Body of pancreas (tissue), 4 donors: Measurements from ENCODE around the gene KCND3. TPM values are rescaled to one million over a fixed set of nuclear protein-coding genes. Genes with fewer than 3 reads are reported as not detected.

Source experiments
- ATAC-seq: fragments of 150-250 bp; one replicate; pipeline ENCODE4 v1.9.1; 2016
- DNase-seq, 4 donors: peaks; one replicate each; pipeline ENCODE4 v3.0.0-alpha.2; 2019
- H3K27ac ChIP-seq, 4 donors: fragments of 200-600 bp; sonication (generic); 1 replicate in 3 of 4; 2 replicates in 1 of 4; pipeline versions ENCODE4 v1.5.1 to v1.6.1; 2016 to 2019; ENCODE audit warnings: mild to moderate bottlenecking in 1 of 4, mixed read lengths in 1 of 4, moderate library complexity in 1 of 4
- H3K27me3 ChIP-seq, 2 donors: fragments of 200-600 bp; sonication (generic); one replicate each; pipeline ENCODE4 v1.6.0; 2016; ENCODE audit warnings: mild to moderate bottlenecking in 1 of 2
- H3K36me3 ChIP-seq, 2 donors: fragments of 200-600 bp; sonication (generic); replicated peaks in 1 of 2; 2 replicates each; pipeline ENCODE4 v1.5.1; 2016; ENCODE audit warnings: low read depth in 2 of 2; ENCODE audit not compliant: insufficient read depth in 1 of 2
- H3K4me1 ChIP-seq: fragments of 200-600 bp; sonication (generic); one replicate; pipeline ENCODE4 v1.6.0; 2016
- H3K4me3 ChIP-seq, 2 donors: fragments of 200-600 bp; sonication (generic); 1 replicate in 1 of 2; 2 replicates in 1 of 2; pipeline ENCODE4 v1.5.1; 2016 to 2019
- H3K9me3 ChIP-seq, 3 donors: fragments of 200-600 bp; sonication (generic); 1 replicate in 2 of 3; 2 replicates in 1 of 3; pipeline ENCODE4 v1.5.1; 2016
- POLR2A ChIP-seq, 3 donors: fragments of 450-650 bp; IDR thresholded peaks; one replicate each; pipeline ENCODE4 v1.6.1; 2016; ENCODE audit warnings: antibody characterized with exemption in 3 of 3, mild to moderate bottlenecking in 2 of 3
- WGBS, 2 donors: methylation state at CpG; one replicate each; pipeline ENCODE4 v1.1.5; 2017; 5-methylcytosine and 5-hydroxymethylcytosine counted together
- intact Hi-C: fragments of 100-400 bp; cut with DNase I; formaldehyde crosslinking; loops from one replicate; pipeline ENCODE4 v1.15.1; 2023
- total RNA-seq, 2 donors: library from RNA; depleted of rRNA; stranded (reverse); fragments of >200 nt; gene quantifications; one replicate each; pipeline ENCODE4 v1.1.0, GENCODE V29; 2016
- TF ChIP-seq, protein P1 (sequence below), 7 experiments: fragments of 450-650 bp in 4 of 7; fragments of 200-600 bp in 3 of 7; sonication (generic) in 3 of 7; IDR thresholded peaks; one replicate each; pipeline ENCODE4 v1.5.1; 2016 to 2019; ENCODE audit warnings: antibody characterized with exemption in 7 of 7

The KCND3 gene
- total RNA-seq, 2 donors from 2014 or later: 7.6 to 15.0 TPM

DNA sequence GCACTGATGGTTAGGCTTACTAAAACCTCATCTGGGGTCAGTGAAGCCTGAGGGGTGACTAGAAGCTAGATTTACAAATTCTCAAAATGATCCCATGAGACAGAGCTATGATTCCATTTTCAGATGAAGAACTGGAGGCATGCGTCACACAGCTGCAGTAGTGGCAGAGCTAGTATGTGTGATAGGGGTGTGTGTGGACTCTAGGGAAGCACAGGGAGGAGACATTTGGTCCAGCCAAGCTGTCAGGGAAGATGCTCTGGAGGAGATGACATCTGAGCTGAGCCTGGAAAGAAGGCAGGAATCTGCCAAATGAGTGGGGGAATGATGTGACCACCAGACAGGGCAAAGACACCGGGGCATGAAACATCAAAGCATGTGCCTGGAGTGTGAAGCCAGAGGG lies 12.0 kb upstream of the KCND3 start:
- no peak for ATAC-seq
- H3K9me3 ChIP-seq: no peaks in the 10 kb centered on the region
- no peaks in the 10 kb centered on the region for H3K36me3 ChIP-seq
- WGBS, 2 donors: 86 to 87% methylated on average over 2 of the region's 2 CpGs
- TF ChIP-seq, protein P1, sequence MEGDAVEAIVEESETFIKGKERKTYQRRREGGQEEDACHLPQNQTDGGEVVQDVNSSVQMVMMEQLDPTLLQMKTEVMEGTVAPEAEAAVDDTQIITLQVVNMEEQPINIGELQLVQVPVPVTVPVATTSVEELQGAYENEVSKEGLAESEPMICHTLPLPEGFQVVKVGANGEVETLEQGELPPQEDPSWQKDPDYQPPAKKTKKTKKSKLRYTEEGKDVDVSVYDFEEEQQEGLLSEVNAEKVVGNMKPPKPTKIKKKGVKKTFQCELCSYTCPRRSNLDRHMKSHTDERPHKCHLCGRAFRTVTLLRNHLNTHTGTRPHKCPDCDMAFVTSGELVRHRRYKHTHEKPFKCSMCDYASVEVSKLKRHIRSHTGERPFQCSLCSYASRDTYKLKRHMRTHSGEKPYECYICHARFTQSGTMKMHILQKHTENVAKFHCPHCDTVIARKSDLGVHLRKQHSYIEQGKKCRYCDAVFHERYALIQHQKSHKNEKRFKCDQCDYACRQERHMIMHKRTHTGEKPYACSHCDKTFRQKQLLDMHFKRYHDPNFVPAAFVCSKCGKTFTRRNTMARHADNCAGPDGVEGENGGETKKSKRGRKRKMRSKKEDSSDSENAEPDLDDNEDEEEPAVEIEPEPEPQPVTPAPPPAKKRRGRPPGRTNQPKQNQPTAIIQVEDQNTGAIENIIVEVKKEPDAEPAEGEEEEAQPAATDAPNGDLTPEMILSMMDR (IDR thresholded peaks at IDR 0.05): no peak
- DNase-seq: no peak
- intact Hi-C loops: no loop called here
- no peak overlapping the region for H3K27ac ChIP-seq
- H3K27me3 ChIP-seq: no peaks in the 10 kb centered on the region
- H3K4me3 ChIP-seq: no peak overlapping the region
- H3K4me1 ChIP-seq: no peaks in the 10 kb centered on the region

DNA sequence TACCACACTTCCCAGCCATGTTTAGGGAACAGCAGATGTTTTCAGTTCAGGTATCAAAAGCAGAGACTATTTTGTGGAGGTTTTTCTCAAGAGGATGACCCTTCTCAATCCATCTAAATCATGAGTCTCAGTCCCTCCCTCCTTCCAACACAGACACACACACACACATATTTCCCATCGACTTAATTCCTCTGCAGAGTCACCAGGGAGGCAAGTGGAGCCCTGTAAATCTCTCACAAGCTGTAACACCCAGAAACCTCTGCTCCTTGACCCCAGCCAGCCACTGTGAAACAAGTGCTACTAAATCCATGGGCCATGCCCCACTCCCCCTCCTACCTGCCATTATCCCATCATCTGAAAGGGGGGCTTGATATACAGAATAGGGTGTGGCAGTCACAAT lies 10.6 kb upstream of the KCND3 start:
- intact Hi-C loops: no loop called here
- no peak for TF ChIP-seq POLR2A (IDR thresholded peaks at IDR 0.05)
- TF ChIP-seq, protein P1 (IDR thresholded peaks at IDR 0.05): no peak
- no peak for ATAC-seq
- Histone ChIP-seq H3K4me3 (no peak overlapping the region), H3K27me3 (no peaks in the 10 kb centered on the region), H3K9me3 (no peaks in the 10 kb centered on the region), H3K4me1 (no peaks in the 10 kb centered on the region), H3K36me3 (no peaks in the 10 kb centered on the region), H3K27ac (no peak overlapping the region)
- 46 to 50% methylated on average over 1 of the region's 1 CpG for WGBS, 2 donors
- no peak for DNase-seq

DNA sequence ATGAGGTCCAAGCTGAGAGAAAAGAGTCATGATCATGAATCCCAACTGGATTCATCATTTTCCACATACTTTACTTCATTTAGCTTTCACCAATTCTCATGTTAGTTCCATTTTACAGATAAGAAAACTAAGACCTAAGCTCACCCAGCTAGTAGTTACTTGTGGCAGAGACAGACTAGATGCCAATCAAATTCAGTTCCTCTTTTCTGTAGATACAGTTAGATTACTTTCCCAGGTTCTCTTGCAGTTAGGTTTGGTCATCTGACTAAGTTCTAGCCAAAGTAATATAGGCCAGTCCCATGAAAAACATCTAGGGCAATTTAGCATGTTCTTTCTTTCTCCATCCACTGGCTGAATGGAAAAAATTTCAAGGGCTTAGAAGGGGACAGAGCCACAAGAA lies 8.9 kb upstream of the KCND3 start:
- Histone ChIP-seq H3K4me3 (no peak overlapping the region), H3K4me1 (no peaks in the 10 kb centered on the region), H3K36me3 (no peaks in the 10 kb centered on the region), H3K27me3 (no peaks in the 10 kb centered on the region), H3K27ac (no peak overlapping the region), H3K9me3 (no peaks in the 10 kb centered on the region)
- intact Hi-C loops: no loop called here
- DNase-seq: no peak
- TF ChIP-seq POLR2A (IDR thresholded peaks at IDR 0.05): no peak
- TF ChIP-seq, protein P1 (IDR thresholded peaks at IDR 0.05): no peak
- no peak for ATAC-seq

DNA sequence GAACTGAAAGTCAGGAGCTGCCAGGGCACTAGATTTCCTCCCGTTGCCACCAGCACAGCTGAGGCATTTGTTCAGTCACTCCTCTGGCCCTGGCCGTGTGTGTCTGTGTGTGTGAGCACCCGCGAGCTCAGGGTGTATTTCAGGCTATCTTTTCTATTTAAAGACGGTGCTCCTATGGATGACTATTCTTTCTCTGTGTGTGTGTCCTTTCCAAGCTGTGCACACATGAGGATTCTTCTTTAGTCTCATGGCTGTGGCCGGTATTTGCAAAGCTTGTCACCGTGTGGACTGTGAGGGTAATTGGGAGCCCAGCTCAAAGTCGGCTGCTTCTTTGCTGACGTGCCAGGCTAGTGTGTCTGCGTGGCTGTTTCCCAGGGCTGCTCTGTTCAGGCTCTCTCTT lies 3.0 kb upstream of the KCND3 start:
- Histone ChIP-seq H3K4me3 (no peak overlapping the region), H3K4me1 (peaks cover 38% of the 10 kb centered on the region), H3K27me3 (no peaks in the 10 kb centered on the region), H3K36me3 (no peaks in the 10 kb centered on the region), H3K9me3 (no peaks in the 10 kb centered on the region), H3K27ac (no peak overlapping the region)
- WGBS, 2 donors: 77 to 89% methylated on average over 10 of the region's 10 CpGs
- TF ChIP-seq POLR2A (IDR thresholded peaks at IDR 0.05): no peak
- TF ChIP-seq, protein P1 (IDR thresholded peaks at IDR 0.05): no peak
- intact Hi-C loops: no loop called here
- ATAC-seq (no peak), DNase-seq (no peak)

DNA sequence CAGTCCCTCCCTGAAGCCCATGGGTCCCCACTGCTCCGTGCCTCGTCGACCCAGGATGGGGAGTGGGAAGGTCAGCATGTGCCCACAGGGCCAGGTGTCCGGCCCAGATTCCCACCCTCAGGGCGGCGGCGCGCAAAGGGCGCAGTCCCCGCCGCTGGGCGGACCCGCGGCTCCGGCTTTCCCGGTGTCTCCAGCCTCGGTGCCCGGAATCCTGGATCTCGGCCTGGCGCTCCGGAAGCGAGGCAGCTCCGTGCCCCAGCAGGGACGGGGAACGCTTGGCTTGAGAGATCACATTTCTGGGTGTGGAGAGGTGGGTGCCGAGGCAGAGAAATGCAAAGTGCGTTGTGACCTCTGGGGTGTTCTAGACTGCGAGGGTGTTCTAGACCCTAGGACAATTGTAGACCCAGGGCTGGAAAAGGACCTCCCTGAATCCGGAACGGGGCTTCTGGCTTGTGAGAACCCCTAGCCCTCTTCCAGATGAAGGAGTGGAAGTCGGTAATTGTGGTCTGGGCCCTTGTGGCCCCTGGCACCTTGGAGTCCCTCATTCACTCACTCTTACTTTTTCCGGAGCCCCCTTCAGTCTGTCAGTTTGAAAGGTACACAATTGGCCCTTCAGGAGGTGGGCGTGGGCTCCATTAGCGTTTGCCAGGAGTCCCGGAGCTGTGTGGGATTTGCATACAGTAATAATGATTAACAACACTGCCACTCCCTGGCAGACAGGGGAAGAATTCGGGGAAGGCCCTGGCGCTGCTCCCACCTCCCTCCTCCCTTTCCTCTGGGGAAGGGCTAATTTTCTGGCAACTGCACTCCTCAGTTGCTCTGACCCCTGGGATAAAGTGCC lies 1.6 kb upstream of the KCND3 start:
- Histone ChIP-seq H3K27ac (peak overlapping the region; percentile 43 to 83 (median 62)), H3K36me3 (no peaks in the 10 kb centered on the region), H3K9me3 (no peaks in the 10 kb centered on the region), H3K4me1 (peaks cover 38% of the 10 kb centered on the region), H3K27me3 (no peaks in the 10 kb centered on the region), H3K4me3 (peak overlapping the region in 1 of 2 donors; percentile 4)
- peak; percentile 78 for ATAC-seq
- intact Hi-C loops: no loop called here
- 1% methylated on average over 12 to 26 of the region's 37 CpGs for WGBS, 2 donors
- peak; percentile 83 to 91 (median 86) for DNase-seq
- TF ChIP-seq, protein P1 (IDR thresholded peaks at IDR 0.05): peak; percentile 16 to 66 (median 54)
- TF ChIP-seq POLR2A (IDR thresholded peaks at IDR 0.05): peak in 2 of 3 donors; percentile 41 to 43
